Kidney epithelial cell (primary cell): ENCODE results near the gene CDKN2B. TPM values are rescaled to one million over a fixed set of nuclear protein-coding genes. Genes with fewer than 3 reads are reported as not detected.

Experiments
- DNase-seq: peaks from one replicate; pipeline ENCODE4 v3.0.0-alpha.2; 2010; ENCODE audit warnings: low read depth
- H3K27me3 ChIP-seq: 2 replicates; pipeline ENCODE4 v1.6.0; 2011; ENCODE audit warnings: low read length; ENCODE audit not compliant: control insufficient read depth, insufficient read depth
- H3K36me3 ChIP-seq: 2 replicates; pipeline ENCODE4 v1.5.1; 2011; ENCODE audit warnings: low read length; ENCODE audit not compliant: control insufficient read depth, insufficient read depth
- H3K4me3 ChIP-seq: 2 replicates; pipeline ENCODE4 v1.5.1; 2011; ENCODE audit warnings: low read depth, mild to moderate bottlenecking, control low read depth, low read length
- total RNA-seq: library from RNA; depleted of rRNA; stranded (reverse); fragments of >200 nt; gene quantifications from 2 replicates; pipeline ENCODE4 v1.2.3, GENCODE V29; 2015
- TF ChIP-seq, protein P1 (sequence below): IDR thresholded peaks from 2 replicates; pipeline ENCODE4 v1.5.1; 2011; ENCODE audit warnings: mild to moderate bottlenecking, moderate library complexity, low read length, control low read depth, inconsistent platforms; ENCODE audit not compliant: insufficient read depth, poor library complexity, severe bottlenecking

The CDKN2B gene
- total RNA-seq, 1 donor from 2014 or later, result 16.7 TPM

DNA sequence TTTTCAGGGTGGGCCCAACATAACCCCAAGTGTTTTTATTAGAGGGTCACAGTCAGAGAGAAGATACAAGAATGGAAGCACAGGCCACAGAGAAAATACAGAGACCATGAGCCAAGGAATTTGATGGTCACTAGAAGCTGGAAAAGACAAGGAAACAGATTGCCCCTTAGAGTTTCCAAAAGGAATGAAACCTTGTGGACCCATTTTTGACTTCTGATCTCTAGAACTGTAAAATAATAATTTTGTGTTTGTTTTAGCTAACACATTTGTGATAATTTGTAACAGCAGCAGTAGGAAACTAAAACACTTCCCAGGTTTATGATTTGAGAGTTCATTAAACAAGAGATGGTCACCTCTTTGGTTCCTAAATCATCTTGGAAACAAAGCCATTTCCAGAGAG is 36.7 kb downstream of the CDKN2B start:
- DNase-seq, result no peak
- TF ChIP-seq, protein P1, sequence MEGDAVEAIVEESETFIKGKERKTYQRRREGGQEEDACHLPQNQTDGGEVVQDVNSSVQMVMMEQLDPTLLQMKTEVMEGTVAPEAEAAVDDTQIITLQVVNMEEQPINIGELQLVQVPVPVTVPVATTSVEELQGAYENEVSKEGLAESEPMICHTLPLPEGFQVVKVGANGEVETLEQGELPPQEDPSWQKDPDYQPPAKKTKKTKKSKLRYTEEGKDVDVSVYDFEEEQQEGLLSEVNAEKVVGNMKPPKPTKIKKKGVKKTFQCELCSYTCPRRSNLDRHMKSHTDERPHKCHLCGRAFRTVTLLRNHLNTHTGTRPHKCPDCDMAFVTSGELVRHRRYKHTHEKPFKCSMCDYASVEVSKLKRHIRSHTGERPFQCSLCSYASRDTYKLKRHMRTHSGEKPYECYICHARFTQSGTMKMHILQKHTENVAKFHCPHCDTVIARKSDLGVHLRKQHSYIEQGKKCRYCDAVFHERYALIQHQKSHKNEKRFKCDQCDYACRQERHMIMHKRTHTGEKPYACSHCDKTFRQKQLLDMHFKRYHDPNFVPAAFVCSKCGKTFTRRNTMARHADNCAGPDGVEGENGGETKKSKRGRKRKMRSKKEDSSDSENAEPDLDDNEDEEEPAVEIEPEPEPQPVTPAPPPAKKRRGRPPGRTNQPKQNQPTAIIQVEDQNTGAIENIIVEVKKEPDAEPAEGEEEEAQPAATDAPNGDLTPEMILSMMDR, result no peak
- Histone ChIP-seq H3K27me3 (peaks cover 75% of the 10 kb centered on the region), H3K4me3 (no peak overlapping the region), H3K36me3 (no peaks in the 10 kb centered on the region)

DNA sequence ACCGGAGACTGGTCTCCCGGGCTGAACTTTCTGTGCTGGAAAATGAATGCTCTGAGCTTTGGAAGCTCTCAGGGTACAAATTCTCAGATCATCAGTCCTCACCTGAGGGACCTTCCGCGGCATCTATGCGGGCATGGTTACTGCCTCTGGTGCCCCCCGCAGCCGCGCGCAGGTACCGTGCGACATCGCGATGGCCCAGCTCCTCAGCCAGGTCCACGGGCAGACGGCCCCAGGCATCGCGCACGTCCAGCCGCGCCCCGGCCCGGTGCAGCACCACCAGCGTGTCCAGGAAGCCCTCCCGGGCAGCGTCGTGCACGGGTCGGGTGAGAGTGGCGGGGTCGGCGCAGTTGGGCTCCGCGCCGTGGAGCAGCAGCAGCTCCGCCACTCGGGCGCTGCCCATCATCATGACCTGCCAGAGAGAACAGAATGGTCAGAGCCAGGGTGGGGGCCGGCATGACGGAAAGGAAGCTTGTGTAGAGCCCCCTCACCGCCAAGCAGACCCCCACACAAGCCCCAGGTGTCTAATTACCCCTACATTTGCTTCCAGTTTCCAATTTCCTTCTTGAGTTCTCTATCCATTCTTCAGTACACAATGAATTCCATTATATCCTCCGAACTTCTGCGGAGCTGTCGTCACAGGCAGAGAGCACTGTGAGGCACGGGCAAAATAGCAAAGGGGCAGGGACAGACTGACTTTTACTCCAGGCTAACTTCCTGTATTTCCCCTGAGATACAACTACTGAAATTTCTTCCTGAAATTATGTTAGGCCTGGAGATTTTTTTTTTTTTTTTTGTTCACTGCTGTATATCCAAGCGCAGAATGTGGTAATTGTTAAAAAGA is 38.1 kb downstream of the CDKN2B start:
- Histone ChIP-seq H3K27me3 (peaks cover 73% of the 10 kb centered on the region), H3K4me3 (no peak overlapping the region), H3K36me3 (no peaks in the 10 kb centered on the region)
- no peak for DNase-seq
- TF ChIP-seq, protein P1, result no peak

DNA sequence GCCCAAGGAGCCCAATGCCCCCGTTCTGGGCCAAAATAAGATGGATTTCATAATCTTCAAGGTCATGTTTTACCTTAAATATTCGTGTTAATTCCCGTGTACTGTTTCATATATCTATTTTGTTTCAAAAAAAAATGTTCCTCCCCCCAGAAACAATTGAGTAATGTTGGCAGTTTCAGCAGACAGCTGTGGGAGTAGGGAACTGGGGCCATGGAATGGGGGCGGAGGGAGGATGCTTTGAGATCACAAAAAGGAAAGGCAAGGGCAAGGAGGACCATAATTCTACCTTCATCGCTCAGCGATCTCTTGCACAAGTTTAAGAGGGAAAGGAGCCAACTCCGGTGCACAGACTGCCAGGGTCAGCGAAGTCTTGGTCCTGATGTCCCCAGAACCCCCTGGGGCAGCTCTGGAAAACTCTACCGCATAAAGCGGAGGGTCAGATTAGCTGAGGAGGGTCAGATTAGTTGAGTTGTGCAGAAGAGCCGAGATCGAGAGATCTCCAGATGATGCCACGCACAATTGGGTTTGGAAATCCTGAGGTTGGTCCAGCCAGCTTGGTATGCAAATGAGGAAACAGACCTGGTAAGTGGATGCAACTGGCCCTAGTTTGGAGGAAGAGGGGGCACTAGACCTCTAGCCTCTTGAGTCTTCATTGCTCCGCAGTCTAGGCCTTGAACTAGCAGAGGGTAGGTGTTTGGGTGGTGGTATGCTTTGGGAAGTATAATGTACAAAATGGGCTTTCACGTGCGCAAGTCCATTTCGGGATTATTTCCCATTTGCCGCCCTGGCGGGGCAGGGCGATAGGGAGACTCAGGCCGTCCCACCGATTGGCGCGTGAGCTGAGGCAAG is 38.9 kb downstream of the CDKN2B start:
- Histone ChIP-seq H3K36me3 (no peaks in the 10 kb centered on the region), H3K27me3 (peaks cover 73% of the 10 kb centered on the region), H3K4me3 (no peak overlapping the region)
- no peak for DNase-seq
- TF ChIP-seq, protein P1, result no peak

DNA sequence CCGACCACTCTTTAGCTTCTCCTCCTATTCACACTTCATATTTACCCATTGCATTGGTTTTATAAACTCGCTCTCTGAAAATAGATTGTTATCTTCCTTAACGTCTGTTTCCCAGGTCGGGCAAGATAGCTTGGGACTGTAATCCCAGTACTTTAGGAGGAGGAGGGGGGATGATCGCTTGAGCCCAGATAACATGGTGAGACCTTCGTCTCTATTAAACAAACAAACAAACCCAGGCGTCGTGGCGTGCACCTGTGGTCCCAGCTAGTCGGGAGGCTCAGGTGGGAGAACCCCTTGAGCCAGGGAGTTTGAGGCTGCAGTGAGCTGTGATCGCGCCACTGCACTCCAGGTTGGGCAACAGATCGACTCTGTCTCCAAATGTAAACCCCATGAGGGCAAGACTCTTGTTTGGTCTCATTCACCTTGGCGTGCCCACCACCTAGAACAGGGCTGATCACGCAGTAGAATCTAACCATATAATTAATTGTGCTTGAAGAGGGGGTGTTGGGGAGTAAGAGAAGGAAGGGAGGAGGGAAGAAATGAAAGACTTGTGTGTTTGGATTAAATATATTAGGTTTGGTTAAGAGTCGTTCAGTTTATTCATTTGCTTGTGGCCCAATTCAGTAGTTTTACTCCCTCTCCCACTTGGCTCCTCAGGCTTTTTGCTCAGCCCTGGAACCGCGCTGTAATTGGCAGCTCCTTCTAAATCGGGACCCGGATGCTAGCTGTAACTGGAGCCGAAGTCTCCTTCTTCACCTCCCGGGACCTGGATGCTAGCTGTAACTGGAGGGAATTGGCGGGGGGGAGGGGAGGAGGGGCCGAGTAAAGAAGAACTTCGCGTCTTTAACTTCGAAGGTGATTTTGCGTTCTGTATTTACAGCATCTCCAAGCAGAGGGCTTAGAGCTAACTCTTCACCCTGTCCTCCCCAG is 39.8 kb downstream of the CDKN2B start:
- peaks cover 68% of the 10 kb centered on the region for H3K27me3 ChIP-seq
- no peak for DNase-seq
- TF ChIP-seq, protein P1, result no peak
- H3K36me3 ChIP-seq, result no peaks in the 10 kb centered on the region
- no peak overlapping the region for H3K4me3 ChIP-seq

DNA sequence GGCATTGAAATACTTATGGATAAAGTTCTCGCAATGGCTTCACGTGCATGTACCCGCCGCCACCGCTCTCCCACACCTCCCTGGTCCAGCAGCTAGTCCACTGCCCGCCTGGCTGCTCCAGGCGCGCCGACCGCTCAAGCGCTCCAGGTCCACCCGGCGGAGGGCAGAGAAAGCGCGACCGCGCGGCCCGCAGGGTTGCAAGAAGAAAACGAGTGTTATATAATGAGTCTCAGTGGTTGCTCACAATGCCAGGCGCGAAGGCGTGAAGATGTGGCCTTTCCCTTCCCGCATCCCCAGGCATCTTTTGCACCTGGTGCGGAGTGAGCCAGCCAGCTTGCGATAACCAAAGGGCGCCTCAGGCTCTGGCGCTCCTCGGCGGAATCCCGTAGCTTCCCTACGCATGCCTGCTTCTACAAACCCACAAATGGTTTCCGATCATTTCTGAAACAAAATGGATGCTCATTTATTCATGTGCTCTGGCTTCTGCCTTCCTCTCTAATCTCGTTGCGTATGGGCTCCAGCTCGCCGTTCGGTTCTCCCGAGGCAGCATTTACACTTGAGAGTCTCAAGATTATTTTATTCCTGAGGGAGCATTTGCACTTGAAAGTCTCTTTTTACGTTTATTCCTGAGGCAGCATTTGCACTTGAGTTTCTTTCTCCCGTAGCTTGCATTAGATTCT is 40.6 kb downstream of the CDKN2B start:
- DNase-seq, result no peak
- Histone ChIP-seq H3K27me3 (peaks cover 60% of the 10 kb centered on the region), H3K4me3 (no peak overlapping the region), H3K36me3 (no peaks in the 10 kb centered on the region)
- TF ChIP-seq, protein P1, result no peak
